Lower leg skin (tissue), 3 donors: ENCODE measurements around the gene STARD10.

Source experiments
- POLR2A ChIP-seq, 2 donors: fragments of 450-650 bp; IDR thresholded peaks; one replicate each; pipeline ENCODE4 v1.6.1; 2016 to 2017; ENCODE audit warnings: antibody characterized with exemption in 2 of 2, mild to moderate bottlenecking in 1 of 2, moderate library complexity in 1 of 2
- TF ChIP-seq, protein P1 (sequence below), 3 donors: fragments of 450-650 bp; IDR thresholded peaks; one replicate each; pipeline ENCODE4 v1.5.1; 2016; ENCODE audit warnings: antibody characterized with exemption in 3 of 3, mild to moderate bottlenecking in 3 of 3, moderate library complexity in 2 of 3

DNA sequence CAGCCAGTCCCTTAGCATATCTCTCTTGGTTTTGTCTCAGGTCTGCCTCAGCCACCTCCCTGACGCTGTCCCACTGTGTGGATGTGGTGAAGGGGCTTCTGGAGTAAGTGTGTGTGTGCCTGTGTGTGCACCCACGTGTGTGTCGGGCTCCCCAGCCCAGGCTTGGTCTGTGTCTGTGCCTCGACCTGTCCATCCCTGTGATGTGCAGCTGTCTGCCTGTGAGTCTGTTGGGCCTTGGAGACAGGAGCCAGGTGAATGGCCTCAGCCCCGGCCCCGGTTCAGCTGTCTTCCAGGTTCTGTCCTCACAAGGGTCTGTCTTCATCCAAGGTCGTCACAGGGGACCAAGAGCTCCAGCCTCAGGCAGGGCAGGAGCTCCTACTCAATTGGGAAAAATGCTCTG lies 30.2 kb upstream of the STARD10 start:
- TF ChIP-seq, protein P1, sequence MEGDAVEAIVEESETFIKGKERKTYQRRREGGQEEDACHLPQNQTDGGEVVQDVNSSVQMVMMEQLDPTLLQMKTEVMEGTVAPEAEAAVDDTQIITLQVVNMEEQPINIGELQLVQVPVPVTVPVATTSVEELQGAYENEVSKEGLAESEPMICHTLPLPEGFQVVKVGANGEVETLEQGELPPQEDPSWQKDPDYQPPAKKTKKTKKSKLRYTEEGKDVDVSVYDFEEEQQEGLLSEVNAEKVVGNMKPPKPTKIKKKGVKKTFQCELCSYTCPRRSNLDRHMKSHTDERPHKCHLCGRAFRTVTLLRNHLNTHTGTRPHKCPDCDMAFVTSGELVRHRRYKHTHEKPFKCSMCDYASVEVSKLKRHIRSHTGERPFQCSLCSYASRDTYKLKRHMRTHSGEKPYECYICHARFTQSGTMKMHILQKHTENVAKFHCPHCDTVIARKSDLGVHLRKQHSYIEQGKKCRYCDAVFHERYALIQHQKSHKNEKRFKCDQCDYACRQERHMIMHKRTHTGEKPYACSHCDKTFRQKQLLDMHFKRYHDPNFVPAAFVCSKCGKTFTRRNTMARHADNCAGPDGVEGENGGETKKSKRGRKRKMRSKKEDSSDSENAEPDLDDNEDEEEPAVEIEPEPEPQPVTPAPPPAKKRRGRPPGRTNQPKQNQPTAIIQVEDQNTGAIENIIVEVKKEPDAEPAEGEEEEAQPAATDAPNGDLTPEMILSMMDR (IDR thresholded peaks at IDR 0.05) = no peak
- no peak for TF ChIP-seq POLR2A (IDR thresholded peaks at IDR 0.05)
